H1 (cell line): ENCODE data around the gene THBS3. TPM values are rescaled to one million over a fixed set of nuclear protein-coding genes. Genes with fewer than 3 reads are reported as not detected.

Experiments
- CTCF ChIA-PET: fragments of 300-600 bp; sonication (Branson Sonifier 250); formaldehyde crosslinking; loops from one replicate; lab custom pipeline; 2021; ENCODE audit not compliant: partially characterized antibody; lab: Charles Lee
- POLR2A ChIA-PET: fragments of 300-600 bp; sonication (Branson Sonifier 250); formaldehyde crosslinking; loops from one replicate; lab custom pipeline; 2021; ENCODE audit warnings: inconsistent platforms; ENCODE audit not compliant: partially characterized antibody; lab: Charles Lee
- DNase-seq, 2 experiments: peaks; one replicate each; pipeline versions ENCODE4 v3.0.0 to v3.0.0-alpha.2; 2010 to 2022; ENCODE audit warnings: low spot score in 2 of 2, low read depth in 1 of 2, mixed read lengths in 1 of 2
- FAIRE-seq: peaks from 2 replicates; lab custom pipeline; 2011; peaks lifted over from hg19 to GRCh38; lab: Jason Lieb, UNC
- H2AFZ ChIP-seq: 2 replicates; pipeline ENCODE4 v1.8.1; 2012; ENCODE audit warnings: low read length, inconsistent platforms
- H2AK5ac ChIP-seq: 2 replicates; pipeline ENCODE4 v1.6.1; 2013; ENCODE audit warnings: low read depth, low read length
- H2BK120ac ChIP-seq: replicated peaks from 2 replicates; pipeline ENCODE3; 2013; ENCODE audit warnings: low read depth, low read length, inconsistent platforms
- H2BK12ac ChIP-seq: 2 replicates; pipeline ENCODE4 v1.6.1; 2013; ENCODE audit warnings: low read depth, low read length
- H2BK15ac ChIP-seq: 2 replicates; pipeline ENCODE4 v1.6.1; 2013; ENCODE audit warnings: low read length
- H2BK20ac ChIP-seq: 2 replicates; pipeline ENCODE4 v1.6.1; 2013; ENCODE audit warnings: low read length
- H2BK5ac ChIP-seq: 2 replicates; pipeline ENCODE4 v1.6.1; 2013; ENCODE audit warnings: low read depth, low read length
- H3K14ac ChIP-seq: 2 replicates; pipeline ENCODE4 v1.6.1; 2013; ENCODE audit warnings: inconsistent platforms; ENCODE audit not compliant: insufficient read length
- H3K18ac ChIP-seq: 2 replicates; pipeline ENCODE4 v1.6.1; 2013; ENCODE audit warnings: low read length; ENCODE audit errors: extremely low read depth
- H3K23ac ChIP-seq: 2 replicates; pipeline ENCODE4 v1.6.1; 2013; ENCODE audit warnings: inconsistent platforms; ENCODE audit not compliant: insufficient read length
- H3K23me2 ChIP-seq: 2 replicates; pipeline ENCODE4 v1.6.1; 2013; ENCODE audit warnings: low read depth, low read length
- H3K27ac ChIP-seq: 2 replicates; pipeline ENCODE4 v1.6.1; 2011; ENCODE audit warnings: low read depth, low read length, inconsistent platforms
- H3K27me3 ChIP-seq, 4 experiments: replicated peaks in 1 of 4; 1 replicate in 1 of 4; 2 replicates in 3 of 4; pipeline versions ENCODE4 v1.6.1 to v1.8.1; 2011 to 2013; ENCODE audit warnings: low read length in 3 of 4, mild to moderate bottlenecking in 3 of 4, inconsistent platforms in 2 of 4, mixed read lengths in 2 of 4, moderate library complexity in 1 of 4; ENCODE audit not compliant: control insufficient read depth in 3 of 4, insufficient read depth in 3 of 4; ENCODE audit errors: extremely low read depth in 1 of 4
- H3K36me3 ChIP-seq, 4 experiments: 2 replicates each; pipeline versions ENCODE4 v1.6.1 to v1.8.1; 2011 to 2013; ENCODE audit warnings: mild to moderate bottlenecking in 4 of 4, low read length in 3 of 4, moderate library complexity in 2 of 4, control low read depth in 1 of 4, inconsistent platforms in 1 of 4; ENCODE audit not compliant: insufficient read depth in 4 of 4, control insufficient read depth in 2 of 4
- H3K4ac ChIP-seq: replicated peaks from 2 replicates; pipeline ENCODE3; 2013; ENCODE audit warnings: low read length, low read depth, mixed read lengths, inconsistent platforms; ENCODE audit not compliant: insufficient read length
- H3K4me1 ChIP-seq, 4 experiments: replicated peaks in 1 of 4; 1 replicate in 1 of 4; 2 replicates in 3 of 4; pipeline versions ENCODE4 v1.6.1 to v1.8.1; 2011 to 2013; ENCODE audit warnings: low read length in 3 of 4, inconsistent platforms in 2 of 4, mixed read lengths in 1 of 4; ENCODE audit not compliant: insufficient read depth in 4 of 4, control insufficient read depth in 3 of 4
- H3K4me2 ChIP-seq, 2 experiments: 2 replicates each; pipeline versions ENCODE4 v1.6.1 to v1.8.1; 2011 to 2013; ENCODE audit warnings: low read depth in 2 of 2, low read length in 2 of 2, control low read depth in 1 of 2, inconsistent platforms in 1 of 2, mild to moderate bottlenecking in 1 of 2; ENCODE audit not compliant: insufficient read depth in 1 of 2
- H3K4me3 ChIP-seq, 4 experiments: fragments of 200-600, 300-600 bp in 1 of 4; sonication (generic), shearing (Covaris generic), sonication (Bioruptor Twin) in 1 of 4; 2 replicates each; pipeline versions ENCODE4 v1.5.1 to v1.8.1; 2011 to 2016; ENCODE audit warnings: low read length in 4 of 4, low read depth in 3 of 4, control low read depth in 2 of 4, inconsistent platforms in 2 of 4, mild to moderate bottlenecking in 2 of 4, mixed read lengths in 1 of 4, moderate library complexity in 1 of 4; ENCODE audit not compliant: insufficient read depth in 2 of 4; ENCODE audit errors: extremely low read depth in 1 of 4
- H3K56ac ChIP-seq: replicated peaks from 2 replicates; pipeline ENCODE3; 2013; ENCODE audit warnings: low read depth, mild to moderate bottlenecking, mixed read lengths, low read length, inconsistent platforms; ENCODE audit not compliant: insufficient read length
- H3K79me1 ChIP-seq: 2 replicates; pipeline ENCODE4 v1.6.1; 2013; ENCODE audit warnings: low read depth, low read length, control low read depth
- H3K79me2 ChIP-seq, 2 experiments: 2 replicates each; pipeline versions ENCODE4 v1.6.1 to v1.8.1; 2012 to 2013; ENCODE audit warnings: low read length in 2 of 2, mild to moderate bottlenecking in 2 of 2, inconsistent platforms in 1 of 2; ENCODE audit not compliant: insufficient read depth in 2 of 2, control insufficient read depth in 1 of 2
- H3K9ac ChIP-seq, 4 experiments: replicated peaks in 1 of 4; 1 replicate in 1 of 4; 2 replicates in 3 of 4; pipeline versions ENCODE4 v1.6.1 to v1.8.1; 2011 to 2013; ENCODE audit warnings: low read depth in 3 of 4, low read length in 3 of 4, control low read depth in 2 of 4, mild to moderate bottlenecking in 2 of 4, moderate library complexity in 2 of 4, inconsistent platforms in 1 of 4; ENCODE audit errors: extremely low read depth in 1 of 4
- H3K9me3 ChIP-seq, 2 experiments: 2 replicates each; pipeline versions ENCODE4 v1.6.1 to v1.8.1; 2012 to 2013; ENCODE audit warnings: mild to moderate bottlenecking in 2 of 2, moderate library complexity in 2 of 2, control low read depth in 1 of 2, inconsistent platforms in 1 of 2, low read depth in 1 of 2, low read length in 1 of 2, mixed read lengths in 1 of 2; ENCODE audit not compliant: insufficient read depth in 2 of 2
- H4K20me1 ChIP-seq, 2 experiments: replicated peaks in 1 of 2; 2 replicates each; pipeline versions ENCODE3 to v1.8.1; 2011 to 2013; ENCODE audit warnings: inconsistent platforms in 2 of 2, low read length in 2 of 2, mild to moderate bottlenecking in 1 of 2; ENCODE audit not compliant: insufficient read depth in 2 of 2, control insufficient read depth in 1 of 2
- H4K5ac ChIP-seq: 2 replicates; pipeline ENCODE4 v1.6.1; 2013; ENCODE audit warnings: low read length, low read depth, mixed read lengths, inconsistent platforms; ENCODE audit not compliant: insufficient read length
- H4K8ac ChIP-seq: 2 replicates; pipeline ENCODE4 v1.8.0; 2013; ENCODE audit warnings: mild to moderate bottlenecking, moderate library complexity, low read length, inconsistent platforms; ENCODE audit not compliant: insufficient read depth; ENCODE audit errors: extremely low read depth
- H4K91ac ChIP-seq: replicated peaks from 2 replicates; pipeline ENCODE3; 2013; ENCODE audit warnings: low read length, mixed read lengths, inconsistent platforms; ENCODE audit not compliant: insufficient read length
- CHD2 ChIP-seq: IDR thresholded peaks from 2 replicates; pipeline ENCODE4 v1.6.1; 2012; ENCODE audit warnings: low read length, improper control_type of control experiment
- EGR1 ChIP-seq: IDR thresholded peaks from 2 replicates; pipeline ENCODE4 v1.6.1; 2011; ENCODE audit warnings: low read depth, low read length, borderline replicate concordance
- EP300 ChIP-seq, 2 experiments: IDR thresholded peaks; 1 replicate in 1 of 2; 2 replicates in 1 of 2; pipeline ENCODE4 v1.6.1; 2011 to 2012; ENCODE audit warnings: low read depth in 2 of 2, low read length in 2 of 2, mild to moderate bottlenecking in 2 of 2, borderline replicate concordance in 1 of 2, inconsistent platforms in 1 of 2, moderate library complexity in 1 of 2
- PHF8 ChIP-seq: fragments of 200-600 bp; sonication (generic); conservative IDR thresholded peaks from 2 replicates; pipeline ENCODE4 v1.7.1; 2012; ENCODE audit warnings: low read depth, mild to moderate bottlenecking, inconsistent platforms, low read length, moderate library complexity
- SP1 ChIP-seq: IDR thresholded peaks from 2 replicates; pipeline ENCODE4 v1.6.1; 2011; ENCODE audit warnings: low read depth, low read length
- SRF ChIP-seq: IDR thresholded peaks from 2 replicates; pipeline ENCODE4 v1.6.1; 2011; ENCODE audit warnings: mild to moderate bottlenecking, low read depth, low read length, moderate library complexity
- TAF7 ChIP-seq: optimal IDR thresholded peaks from 2 replicates; pipeline ENCODE3; 2011; ENCODE audit warnings: low read depth, mild to moderate bottlenecking, inconsistent platforms, low read length, moderate library complexity, borderline replicate concordance
- YY1 ChIP-seq: IDR thresholded peaks from 2 replicates; pipeline ENCODE4 v1.6.1; 2011; ENCODE audit warnings: low read depth, mild to moderate bottlenecking, low read length
- WGBS, 2 experiments: shearing (Covaris generic) in 1 of 2; methylation state at CpG; one replicate each; pipeline versions ENCODE4 v1.1.6 to v1.1.7; 2013 to 2015; ENCODE audit warnings: low lambda C conversion rate in 2 of 2, mixed read lengths in 2 of 2, inconsistent platforms in 1 of 2, low coverage in 1 of 2, missing lambda C conversion rate in 1 of 2; ENCODE audit not compliant: insufficient replicate concordance in 2 of 2, insufficient coverage in 1 of 2, insufficient read length in 1 of 2; ENCODE audit errors: extremely low coverage in 1 of 2, missing lambda C conversion rate in 1 of 2; 5-methylcytosine and 5-hydroxymethylcytosine counted together
- polyA plus RNA-seq, 7 experiments: library from polyadenylated mRNA; depleted of rRNA in 3 of 7; stranded (reverse) in 5 of 7; unstranded in 2 of 7; fragments of >200 nt in 5 of 7; fragments of 200-250 nt in 2 of 7; gene quantifications; 1 replicate in 5 of 7; 2 replicates in 1 of 7; 4 replicates in 1 of 7; pipeline versions ENCODE4 v1.2.1 to v1.2.3, GENCODE V29; 2011 to 2013; ENCODE audit warnings: missing spikeins in 2 of 7, mixed read lengths in 2 of 7
- total RNA-seq: library from RNA; stranded (reverse); fragmentation: NEBNext Ultra II Directional; extraction: Animal tissue kit (Norgen Biotek cat#: 25700); gene quantifications from 2 replicates; pipeline ENCODE4 v1.2.1, GENCODE V29; 2021
- TF ChIP-seq, protein P1 (sequence below): IDR thresholded peaks from 2 replicates; pipeline ENCODE4 v1.6.1; 2011; ENCODE audit warnings: low read length, improper control_type of control experiment

Gene THBS3
- total and polyA plus RNA-seq, 2 of the 8 experiments (the other 6 are each of a cell fraction or from before 2014, with no cell fraction given), result 3.0 to 3.5 TPM

DNA sequence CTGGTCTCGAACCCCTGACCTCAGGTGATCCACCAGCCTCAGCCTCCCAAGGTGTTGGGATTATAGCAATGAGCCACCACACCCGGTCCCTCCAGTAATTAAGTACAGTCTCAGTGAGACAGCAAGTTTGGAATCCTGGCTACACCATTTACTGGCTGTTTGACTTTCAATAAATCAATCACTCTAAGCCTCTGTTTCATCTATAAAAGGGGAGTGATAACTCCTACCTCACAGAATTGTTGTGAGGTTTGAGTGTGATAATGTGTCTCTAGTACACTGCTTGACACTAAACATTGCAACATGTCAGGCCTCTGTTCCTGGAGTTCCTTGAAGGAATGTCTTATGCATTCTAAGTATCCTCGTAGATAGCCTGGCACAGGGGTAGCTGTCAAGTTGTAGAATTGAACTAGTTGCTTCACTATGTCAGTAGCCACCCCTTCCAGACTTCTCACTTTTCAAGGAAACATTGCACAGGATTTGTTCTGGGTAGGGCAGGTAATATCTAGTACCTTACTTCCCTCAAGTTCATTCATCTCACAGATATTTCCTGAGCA, 35.2 kb upstream of the THBS3 start:
- no peak for FAIRE-seq

More for the DNA sequence above, 35.2 kb upstream of the THBS3 start:
- Histone ChIP-seq H3K79me1 (no peaks in the 10 kb centered on the region), H2BK15ac (no peak overlapping the region), H3K9ac (no peak overlapping the region), H3K56ac (no peak overlapping the region), H2BK120ac (no peak overlapping the region), H3K79me2 (no peaks in the 10 kb centered on the region), H4K20me1 (no peaks in the 10 kb centered on the region), H2AK5ac (no peak overlapping the region), H2AFZ (no peak overlapping the region), H3K4me1 (peaks cover 0 to 4% (median 1%) of the 10 kb centered on the region in 4 experiments; a peak in 2 of 7 replicates), H4K91ac (no peak overlapping the region), H3K36me3 (peaks cover 0 to 6% (median 2%) of the 10 kb centered on the region in 4 experiments; a peak in 3 of 8 replicates), H2BK12ac (no peak overlapping the region), H3K23me2 (peaks cover 5% of the 10 kb centered on the region; the same call in 1 of the 2 replicates), H2BK5ac (no peak overlapping the region), H3K4me2 (peak overlapping the region in 1 of 2 experiments; percentile 59; a peak in 2 of 4 replicates), H3K27ac (no peak overlapping the region), H3K27me3 (peaks cover 0 to 14% (median 4%) of the 10 kb centered on the region in 4 experiments; a peak in 2 of 7 replicates), H3K9me3 (no peaks in the 10 kb centered on the region), H4K5ac (no peak overlapping the region), H4K8ac (no peak overlapping the region), H3K23ac (no peak overlapping the region), H3K18ac (no peak overlapping the region), H2BK20ac (no peak overlapping the region), H3K4me3 (peak overlapping the region in 1 of 4 experiments; percentile 57; a peak in 1 of 8 replicates), H3K14ac (no peak overlapping the region), H3K4ac (no peak overlapping the region)
- no peak for DNase-seq
- 92% methylated on average over 3 of the region's 3 CpGs; no CpG with 5 or more reads in 1 of the 2 experiments for WGBS, 2 experiments
- no peak for TF ChIP-seq PHF8
- TF ChIP-seq CHD2, result no peak
- no peak for TF ChIP-seq EP300 (IDR thresholded peaks at IDR 0.05; ENCODE audit: borderline replicate concordance in 1 of 2, low read depth in 2 of 2, low read length in 2 of 2)
- TF ChIP-seq YY1, result no peak
- no peak for TF ChIP-seq EGR1
- TF ChIP-seq, protein P1, sequence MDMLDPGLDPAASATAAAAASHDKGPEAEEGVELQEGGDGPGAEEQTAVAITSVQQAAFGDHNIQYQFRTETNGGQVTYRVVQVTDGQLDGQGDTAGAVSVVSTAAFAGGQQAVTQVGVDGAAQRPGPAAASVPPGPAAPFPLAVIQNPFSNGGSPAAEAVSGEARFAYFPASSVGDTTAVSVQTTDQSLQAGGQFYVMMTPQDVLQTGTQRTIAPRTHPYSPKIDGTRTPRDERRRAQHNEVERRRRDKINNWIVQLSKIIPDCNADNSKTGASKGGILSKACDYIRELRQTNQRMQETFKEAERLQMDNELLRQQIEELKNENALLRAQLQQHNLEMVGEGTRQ, result no peak
- TF ChIP-seq SP1, result no peak
- TF ChIP-seq TAF7, result no peak
- TF ChIP-seq SRF, result no peak
- CTCF ChIA-PET, result interaction anchor here (1.0 to 15.2 kb wide), 9 partner anchors 7 to 80 kb away, joined by 3 to 227 read pairs (median 5); partner anchors contain the start of genes FDPS, KRTCAP2, MTX1 and RUSC1
- POLR2A ChIA-PET, result interaction anchor here (0.6 to 2.9 kb wide), 6 partner anchors 16 to 137 kb away, joined by 3 to 17 read pairs (median 6); partner anchors contain the start of gene SCAMP3
